Placental pericyte (primary cell): ENCODE measurements around the gene ZNF564. TPM values are rescaled to one million over a fixed set of nuclear protein-coding genes. Genes with fewer than 3 reads are reported as not detected.

ENCODE experiments used
- small RNA-seq: library from RNA; depleted of rRNA; stranded (forward); fragments of <200 nt; gene quantifications from one replicate; pipeline ENCODE3, GENCODE V24; 2012; ENCODE audit warnings: low replicate concordance
- total RNA-seq: library from RNA; depleted of rRNA; stranded (reverse); fragments of >200 nt; gene quantifications from 2 replicates; pipeline ENCODE4 v1.2.3, GENCODE V29; 2012

ZNF564 gene
- total RNA-seq: 3.9 and 5.3 TPM in 2 replicates

GRCh38 chr19:12551060-12551832, at the start of gene ZNF564:
ZNF564 (minus strand) TSS chr19:12551482; CDS start chr19:12551332, 150 bp downstream.

GRCh38 chr19:12484371-12485051, 66.8 kb downstream of the ZNF564 start, which contains the start of gene ZNF709:
ZNF709 (minus strand) TSS chr19:12484816; CDS start chr19:12484657, 159 bp downstream.

Small RNAs within 50 kb of the gene (small RNA-seq; reads per million reads assigned to genes)
- gene MTCO1P27 (not detected), gene PPIAP20 (not detected)

Other genes starting within 250 kb of the ZNF564 start
- 0.22 and 0.43 TPM in 2 replicates for gene ZNF563, start 217.8 kb downstream of the ZNF564 start, total RNA-seq
- gene ZNF442, start 185.8 kb downstream of the ZNF564 start, total RNA-seq: 0.44 and 0.72 TPM in 2 replicates
- gene ZNF799, start 150.2 kb downstream of the ZNF564 start, total RNA-seq: 1.1 and 2.0 TPM in 2 replicates
- gene ZNF443, start 110.5 kb downstream of the ZNF564 start, total RNA-seq: 0.88 and 2.6 TPM in 2 replicates
- 0.66 and 1.9 TPM in 2 replicates for gene ZNF709, start 66.7 kb downstream of the ZNF564 start, total RNA-seq
- 8.5 and 9.6 TPM in 2 replicates for gene ZNF490, start 59.3 kb upstream of the ZNF564 start, total RNA-seq
- gene ZNF791, start 59.4 kb upstream of the ZNF564 start, total RNA-seq: 13.6 and 15.2 TPM in 2 replicates
- 40.5 and 48.8 TPM in 2 replicates for gene MAN2B1, start 115.3 kb upstream of the ZNF564 start, total RNA-seq
- 5.5 and 6.0 TPM in 2 replicates for gene WDR83, start 115.3 kb upstream of the ZNF564 start, total RNA-seq
- gene DHPS, start 130.4 kb upstream of the ZNF564 start, total RNA-seq: 62.4 and 78.0 TPM in 2 replicates
- gene GNG14, start 136.5 kb upstream of the ZNF564 start, total RNA-seq: not detected in 2 replicates
- gene FBXW9, start 145.1 kb upstream of the ZNF564 start, total RNA-seq: 10.3 and 12.2 TPM in 2 replicates
- gene TNPO2, start 172.4 kb upstream of the ZNF564 start, total RNA-seq: 45.1 and 73.3 TPM in 2 replicates
- 142 and 218 TPM in 2 replicates for gene TRIR, start 183.2 kb upstream of the ZNF564 start, total RNA-seq
- gene GET3, start 186.0 kb upstream of the ZNF564 start, total RNA-seq: 88.0 and 105 TPM in 2 replicates
- not detected in 2 replicates for gene BEST2, start 200.3 kb upstream of the ZNF564 start, total RNA-seq
- gene HOOK2, start 224.1 kb upstream of the ZNF564 start, total RNA-seq: 13.3 and 14.2 TPM in 2 replicates
- gene JUNB, start 240.0 kb upstream of the ZNF564 start, total RNA-seq: 187 and 191 TPM in 2 replicates